Chondrocyte (in vitro differentiated cells): ENCODE data around the gene IGSF6. TPM values are rescaled to one million over a fixed set of nuclear protein-coding genes. Genes with fewer than 3 reads are reported as not detected.

Experiments used
- DNase-seq: peaks from one replicate; pipeline ENCODE4 v3.0.0; 2021; ENCODE audit warnings: mixed read lengths, low spot score
- H3K27ac Mint-ChIP-seq: one replicate; pipeline ENCODE4 v1.8.0; 2021; ENCODE audit warnings: mild to moderate bottlenecking, moderate library complexity, mixed read lengths; ENCODE audit not compliant: unreplicated experiment
- H3K27me3 Mint-ChIP-seq: 2 replicates; pipeline ENCODE4 v1.8.0; 2021; ENCODE audit warnings: low read depth, mixed read lengths
- H3K36me3 Mint-ChIP-seq: 2 replicates; pipeline ENCODE4 v1.8.0; 2021; ENCODE audit warnings: low read depth, mixed read lengths
- H3K4me1 Mint-ChIP-seq: 2 replicates; pipeline ENCODE4 v1.8.0; 2021; ENCODE audit warnings: low read depth, mild to moderate bottlenecking, mixed read lengths
- H3K4me3 Mint-ChIP-seq: one replicate; pipeline ENCODE4 v1.8.0; 2021; ENCODE audit warnings: mild to moderate bottlenecking, moderate library complexity, mixed read lengths; ENCODE audit not compliant: unreplicated experiment
- H3K9me3 Mint-ChIP-seq: 2 replicates; pipeline ENCODE4 v1.8.0; 2021; ENCODE audit warnings: low read depth, mixed read lengths
- total RNA-seq: library from RNA; stranded (reverse); gene quantifications from 3 replicates; pipeline ENCODE4 v1.2.1, GENCODE V29; 2021
- TF ChIP-seq, protein P1 (sequence below): fragments of 200-600 bp; sonication (generic); IDR thresholded peaks from 2 replicates; pipeline ENCODE4 v1.5.0; 2021; ENCODE audit warnings: antibody characterized with exemption, mild to moderate bottlenecking, moderate library complexity

Gene IGSF6
- total RNA-seq, 1 donor from 2014 or later = not detected

DNA sequence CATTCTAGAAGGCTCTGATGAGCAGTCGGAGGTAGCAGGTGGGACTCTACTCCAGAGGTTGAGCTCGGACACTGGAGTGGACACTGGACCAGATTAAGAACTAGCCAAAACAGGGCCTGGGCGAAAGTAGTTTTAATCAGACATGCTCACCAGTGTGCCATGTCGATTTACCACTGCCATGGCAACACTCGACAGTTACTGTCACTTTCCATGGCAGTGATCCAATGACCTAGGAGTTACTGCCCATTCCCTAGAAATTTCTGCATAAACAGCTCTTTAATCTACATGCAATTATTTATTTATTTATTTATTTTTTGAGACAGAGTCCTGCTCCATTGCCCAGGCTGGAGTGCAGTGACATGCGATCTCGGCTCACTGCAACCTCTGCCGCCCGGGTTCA, 60.2 kb downstream of the IGSF6 start:
- Mint-ChIP-seq H3K36me3 (no peaks in the 10 kb centered on the region), H3K4me1 (no peaks in the 10 kb centered on the region), H3K27me3 (no peaks in the 10 kb centered on the region), H3K4me3 (no peak overlapping the region), H3K27ac (no peak overlapping the region), H3K9me3 (no peaks in the 10 kb centered on the region)
- DNase-seq = no peak
- TF ChIP-seq, protein P1, sequence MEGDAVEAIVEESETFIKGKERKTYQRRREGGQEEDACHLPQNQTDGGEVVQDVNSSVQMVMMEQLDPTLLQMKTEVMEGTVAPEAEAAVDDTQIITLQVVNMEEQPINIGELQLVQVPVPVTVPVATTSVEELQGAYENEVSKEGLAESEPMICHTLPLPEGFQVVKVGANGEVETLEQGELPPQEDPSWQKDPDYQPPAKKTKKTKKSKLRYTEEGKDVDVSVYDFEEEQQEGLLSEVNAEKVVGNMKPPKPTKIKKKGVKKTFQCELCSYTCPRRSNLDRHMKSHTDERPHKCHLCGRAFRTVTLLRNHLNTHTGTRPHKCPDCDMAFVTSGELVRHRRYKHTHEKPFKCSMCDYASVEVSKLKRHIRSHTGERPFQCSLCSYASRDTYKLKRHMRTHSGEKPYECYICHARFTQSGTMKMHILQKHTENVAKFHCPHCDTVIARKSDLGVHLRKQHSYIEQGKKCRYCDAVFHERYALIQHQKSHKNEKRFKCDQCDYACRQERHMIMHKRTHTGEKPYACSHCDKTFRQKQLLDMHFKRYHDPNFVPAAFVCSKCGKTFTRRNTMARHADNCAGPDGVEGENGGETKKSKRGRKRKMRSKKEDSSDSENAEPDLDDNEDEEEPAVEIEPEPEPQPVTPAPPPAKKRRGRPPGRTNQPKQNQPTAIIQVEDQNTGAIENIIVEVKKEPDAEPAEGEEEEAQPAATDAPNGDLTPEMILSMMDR = no peak

DNA sequence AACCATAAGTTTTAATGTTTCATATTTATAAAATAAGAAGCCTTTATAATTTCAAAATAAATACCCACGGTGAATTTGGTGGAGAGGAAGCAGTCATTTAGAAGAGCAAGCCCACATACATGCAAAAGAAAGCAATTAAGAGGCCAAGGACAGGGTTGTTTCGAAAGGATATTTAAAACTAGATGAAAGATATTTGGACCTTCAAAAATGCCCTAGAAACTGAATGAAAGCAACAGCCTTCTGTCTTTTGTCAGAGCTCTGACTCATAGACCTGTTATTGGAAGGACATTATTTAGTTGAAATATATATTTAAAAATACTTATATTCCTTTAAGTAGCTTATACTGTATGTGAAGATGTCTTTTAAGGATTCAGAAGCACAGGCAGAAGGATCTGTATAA, 61.6 kb downstream of the IGSF6 start:
- H3K4me3 Mint-ChIP-seq = no peak overlapping the region
- H3K27ac Mint-ChIP-seq = no peak overlapping the region
- H3K36me3 Mint-ChIP-seq = no peaks in the 10 kb centered on the region
- TF ChIP-seq, protein P1 = no peak
- DNase-seq = no peak
- no peaks in the 10 kb centered on the region for H3K9me3 Mint-ChIP-seq
- H3K27me3 Mint-ChIP-seq = no peaks in the 10 kb centered on the region
- no peaks in the 10 kb centered on the region for H3K4me1 Mint-ChIP-seq

DNA sequence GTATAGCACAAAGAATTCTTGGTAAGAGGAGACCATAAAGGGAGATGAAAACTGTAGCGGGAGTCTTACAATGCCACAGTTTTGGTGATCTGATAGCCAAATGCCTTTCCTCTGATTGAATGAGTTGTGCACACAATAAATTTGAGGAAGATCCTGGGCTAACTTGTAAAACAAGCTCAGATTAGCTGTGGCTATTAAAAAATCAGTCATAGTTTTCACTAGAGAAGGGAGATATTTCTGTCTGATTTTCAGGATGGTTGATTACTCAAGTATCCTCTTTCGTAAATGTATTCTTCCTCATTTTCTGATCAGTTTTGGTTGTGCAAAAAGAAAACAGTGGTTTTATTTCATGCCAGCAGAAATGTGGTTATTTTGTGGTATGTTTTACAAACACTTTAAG, 62.1 kb downstream of the IGSF6 start:
- Mint-ChIP-seq H3K4me3 (no peak overlapping the region), H3K27me3 (no peaks in the 10 kb centered on the region), H3K4me1 (no peaks in the 10 kb centered on the region), H3K36me3 (no peaks in the 10 kb centered on the region), H3K27ac (no peak overlapping the region), H3K9me3 (no peaks in the 10 kb centered on the region)
- TF ChIP-seq, protein P1 = no peak
- DNase-seq = no peak

DNA sequence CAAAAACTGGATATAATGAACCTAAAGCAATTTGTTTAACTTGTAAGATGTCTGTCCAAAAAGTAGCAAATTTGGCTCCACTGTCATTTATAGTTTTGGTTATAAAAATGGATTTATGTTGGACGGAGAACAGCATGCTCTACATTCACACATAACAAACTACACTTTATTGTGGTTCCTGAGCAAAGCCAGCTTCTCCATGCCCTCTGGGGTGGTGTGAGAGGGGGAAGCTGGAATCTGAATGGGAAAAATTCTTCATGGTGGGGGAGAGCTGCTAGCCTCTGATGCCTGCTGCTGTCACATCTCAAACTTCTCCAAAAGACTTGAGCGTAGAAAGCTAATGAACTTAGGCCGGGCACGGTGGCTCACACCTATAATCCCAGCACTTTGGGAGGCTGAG, 62.9 kb downstream of the IGSF6 start:
- TF ChIP-seq, protein P1 = no peak
- no peaks in the 10 kb centered on the region for H3K27me3 Mint-ChIP-seq
- no peaks in the 10 kb centered on the region for H3K36me3 Mint-ChIP-seq
- no peak for DNase-seq
- no peak overlapping the region for H3K4me3 Mint-ChIP-seq
- no peak overlapping the region for H3K27ac Mint-ChIP-seq
- no peaks in the 10 kb centered on the region for H3K4me1 Mint-ChIP-seq
- no peaks in the 10 kb centered on the region for H3K9me3 Mint-ChIP-seq

Other genes starting within 250 kb of the IGSF6 start
- 77.1 to 88.6 TPM (median 82.8 TPM) in 3 replicates for gene METTL9, start 53.0 kb downstream of the IGSF6 start, total RNA-seq
- gene OTOA, start 11.4 kb upstream of the IGSF6 start, total RNA-seq = 0.10 TPM in 1 of 3 replicates, not detected in the others
- 78.5 to 116 TPM (median 81.4 TPM) in 3 replicates for gene NPIPB4, start 205.1 kb upstream of the IGSF6 start, total RNA-seq